AG04449 (cell line): ENCODE results near the gene CPA4.

Source experiments
- CTCF ChIA-PET: fragments of 350-600 bp; formaldehyde crosslinking; extraction: SDS; loops from one replicate; lab custom pipeline; 2021; ENCODE audit warnings: antibody characterized with exemption; lab: Yijun Ruan, JAX
- POLR2A ChIA-PET: fragments of 400-600, 350-600 bp; formaldehyde crosslinking; extraction: SDS; loops from one replicate; lab custom pipeline; 2020; ENCODE audit warnings: antibody characterized with exemption, inconsistent platforms; lab: Yijun Ruan, JAX
- DNase-seq: peaks from one replicate; pipeline ENCODE4 v3.0.0-alpha.2; 2010; ENCODE audit warnings: low read depth, low spot score
- H3K4me3 ChIP-seq: 2 replicates; pipeline ENCODE4 v1.5.1; 2011; ENCODE audit warnings: low read depth, mild to moderate bottlenecking, control low read depth, low read length
- TF ChIP-seq, protein P1 (sequence below): IDR thresholded peaks from one replicate; pipeline ENCODE4 v1.5.1; 2011; ENCODE audit warnings: mild to moderate bottlenecking, moderate library complexity, low read length, control low read depth, inconsistent platforms; ENCODE audit not compliant: insufficient read depth; ENCODE audit errors: missing control alignments

The CPA4 gene

DNA sequence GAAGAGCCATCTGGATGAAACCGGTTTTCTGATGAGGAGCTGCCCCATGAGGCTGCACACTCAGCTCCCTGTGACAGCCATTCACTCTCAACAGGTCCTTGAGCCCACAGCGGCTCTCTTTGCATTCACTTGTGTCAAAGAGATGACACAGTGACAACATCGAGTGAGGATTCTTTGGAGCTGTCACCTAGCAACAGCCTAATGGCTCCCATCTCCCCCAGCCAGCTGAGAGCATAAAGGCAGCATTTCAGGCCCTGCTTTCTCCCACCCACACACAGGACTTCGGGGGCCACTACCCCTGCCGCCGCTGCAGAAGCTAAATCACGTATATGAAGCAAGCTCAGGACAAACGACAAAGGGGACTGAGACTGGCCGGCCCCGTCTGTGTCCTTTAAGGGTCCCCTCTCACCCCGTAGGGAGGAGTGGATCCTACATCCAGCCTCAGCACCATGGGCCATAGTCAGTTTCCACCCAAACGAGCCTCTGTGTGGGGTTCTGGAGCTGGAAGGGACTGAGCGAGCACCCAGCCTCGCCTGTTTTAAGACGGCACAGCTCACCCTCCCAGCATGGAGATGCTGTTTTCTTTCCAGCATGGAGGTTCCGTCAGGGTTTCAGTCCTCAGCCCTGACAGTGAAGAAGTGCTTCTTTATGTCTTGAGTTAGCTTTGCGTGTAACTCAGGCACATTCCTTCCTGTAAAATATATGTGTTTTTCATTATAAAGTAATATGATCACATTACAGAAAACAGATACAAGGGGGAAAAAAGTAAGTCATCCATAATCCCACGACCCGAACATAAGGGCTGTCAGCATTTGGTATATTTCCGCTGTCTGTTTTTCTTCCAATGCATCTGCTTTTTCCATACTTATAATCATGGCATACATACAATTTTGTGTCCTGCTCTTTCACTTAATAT, 4.9 kb downstream of the CPA4 start:
- TF ChIP-seq, protein P1, sequence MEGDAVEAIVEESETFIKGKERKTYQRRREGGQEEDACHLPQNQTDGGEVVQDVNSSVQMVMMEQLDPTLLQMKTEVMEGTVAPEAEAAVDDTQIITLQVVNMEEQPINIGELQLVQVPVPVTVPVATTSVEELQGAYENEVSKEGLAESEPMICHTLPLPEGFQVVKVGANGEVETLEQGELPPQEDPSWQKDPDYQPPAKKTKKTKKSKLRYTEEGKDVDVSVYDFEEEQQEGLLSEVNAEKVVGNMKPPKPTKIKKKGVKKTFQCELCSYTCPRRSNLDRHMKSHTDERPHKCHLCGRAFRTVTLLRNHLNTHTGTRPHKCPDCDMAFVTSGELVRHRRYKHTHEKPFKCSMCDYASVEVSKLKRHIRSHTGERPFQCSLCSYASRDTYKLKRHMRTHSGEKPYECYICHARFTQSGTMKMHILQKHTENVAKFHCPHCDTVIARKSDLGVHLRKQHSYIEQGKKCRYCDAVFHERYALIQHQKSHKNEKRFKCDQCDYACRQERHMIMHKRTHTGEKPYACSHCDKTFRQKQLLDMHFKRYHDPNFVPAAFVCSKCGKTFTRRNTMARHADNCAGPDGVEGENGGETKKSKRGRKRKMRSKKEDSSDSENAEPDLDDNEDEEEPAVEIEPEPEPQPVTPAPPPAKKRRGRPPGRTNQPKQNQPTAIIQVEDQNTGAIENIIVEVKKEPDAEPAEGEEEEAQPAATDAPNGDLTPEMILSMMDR: no peak
- POLR2A ChIA-PET: no interaction called here
- CTCF ChIA-PET: interaction anchor here (0.6 to 1.9 kb wide), 3 partner anchors 20 to 228 kb away, joined by 3 to 5 read pairs (median 5); partner anchors contain the start of gene KLHDC10
- H3K4me3 ChIP-seq: peak overlapping the region; percentile 10; the same call in 1 of the 2 replicates
- no peak for DNase-seq

DNA sequence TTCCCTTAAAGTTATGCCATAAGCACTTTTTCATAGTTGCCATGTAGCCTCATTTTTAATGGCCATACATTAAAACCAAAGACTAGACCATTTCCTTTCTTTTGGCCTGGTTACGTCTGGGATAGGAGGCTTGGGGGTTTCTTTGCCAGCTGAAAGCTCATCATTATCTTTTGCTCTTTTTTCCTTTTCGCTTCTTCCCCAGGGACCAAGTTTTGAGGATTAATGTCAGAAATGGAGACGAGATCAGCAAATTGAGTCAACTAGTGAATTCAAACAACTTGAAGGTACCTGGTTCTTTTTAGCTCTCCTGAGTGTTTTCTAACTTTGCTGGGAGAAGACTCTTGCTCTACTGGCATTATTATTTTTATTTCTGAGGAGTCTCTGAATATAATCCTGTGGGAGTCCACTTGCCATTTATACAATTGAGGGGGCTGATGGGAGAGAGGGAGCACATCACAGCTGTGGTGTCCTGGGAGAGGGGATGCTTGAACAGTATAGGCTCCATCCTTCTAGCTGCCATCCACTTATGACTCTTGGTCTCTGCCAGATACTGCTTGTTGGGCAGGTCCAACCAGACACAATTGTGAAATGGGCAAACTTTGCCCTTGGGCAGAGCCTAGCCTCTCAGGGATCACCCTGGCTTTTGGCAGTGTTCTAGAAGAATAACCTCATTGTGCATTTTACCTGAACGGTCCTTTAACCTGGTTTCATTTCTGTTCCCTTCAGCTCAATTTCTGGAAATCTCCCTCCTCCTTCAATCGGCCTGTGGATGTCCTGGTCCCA, 5.8 kb downstream of the CPA4 start:
- POLR2A ChIA-PET: no interaction called here
- no peak overlapping the region for H3K4me3 ChIP-seq
- TF ChIP-seq, protein P1: no peak
- DNase-seq: no peak
- CTCF ChIA-PET: no interaction called here

DNA sequence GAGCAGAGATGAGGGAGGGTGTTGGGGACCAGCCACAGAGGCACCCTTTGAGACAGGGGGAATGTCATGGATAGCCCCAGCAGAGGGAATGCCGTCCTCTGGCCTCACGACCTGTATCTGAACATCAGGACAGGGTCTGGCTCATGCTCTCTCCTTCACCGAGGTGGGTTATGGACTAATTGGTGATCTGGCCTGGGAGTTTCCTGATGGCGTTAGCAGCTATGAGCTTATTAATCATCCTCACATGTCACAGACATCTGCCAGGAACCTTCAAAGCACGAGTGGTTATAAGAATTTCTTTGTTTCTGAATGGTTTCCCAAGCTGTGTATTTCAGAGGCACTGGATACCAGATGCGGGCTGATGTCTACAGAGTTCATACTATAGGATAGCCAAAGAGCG, 6.9 kb downstream of the CPA4 start:
- CTCF ChIA-PET: no interaction called here
- TF ChIP-seq, protein P1: no peak
- H3K4me3 ChIP-seq: no peak overlapping the region
- no peak for DNase-seq
- POLR2A ChIA-PET: no interaction called here

DNA sequence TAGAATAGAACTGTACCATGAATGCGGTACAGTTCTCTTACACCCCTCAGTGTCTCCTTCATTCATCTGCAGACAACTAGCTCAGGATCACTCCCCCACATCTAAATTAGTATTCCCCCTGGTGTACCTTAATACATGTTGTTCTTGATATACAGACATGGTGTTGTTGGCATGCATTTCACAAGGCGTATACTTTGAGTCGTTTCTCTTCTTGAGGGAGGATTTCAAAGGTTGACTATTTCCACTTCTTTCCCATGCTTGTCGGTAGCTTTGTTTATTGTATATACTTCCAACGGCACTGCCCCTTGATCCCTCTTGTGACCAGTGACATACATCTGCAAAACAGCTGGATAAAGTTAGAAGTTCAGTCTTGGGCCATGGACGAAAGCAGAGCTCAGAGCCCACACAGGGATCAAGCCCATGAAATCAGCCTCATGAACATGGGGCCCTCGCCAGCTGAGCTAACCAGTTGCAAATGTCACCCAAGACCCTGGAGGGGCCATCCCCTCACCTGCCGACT, 8.6 kb downstream of the CPA4 start:
- no peak overlapping the region for H3K4me3 ChIP-seq
- ChIA-PET CTCF (interaction anchor here (1.1 kb wide), 1 partner anchor 10 kb away, joined by 3 read pairs; no protein-coding TSS in a partner anchor), POLR2A (no interaction called here)
- TF ChIP-seq, protein P1: no peak
- DNase-seq: no peak

DNA sequence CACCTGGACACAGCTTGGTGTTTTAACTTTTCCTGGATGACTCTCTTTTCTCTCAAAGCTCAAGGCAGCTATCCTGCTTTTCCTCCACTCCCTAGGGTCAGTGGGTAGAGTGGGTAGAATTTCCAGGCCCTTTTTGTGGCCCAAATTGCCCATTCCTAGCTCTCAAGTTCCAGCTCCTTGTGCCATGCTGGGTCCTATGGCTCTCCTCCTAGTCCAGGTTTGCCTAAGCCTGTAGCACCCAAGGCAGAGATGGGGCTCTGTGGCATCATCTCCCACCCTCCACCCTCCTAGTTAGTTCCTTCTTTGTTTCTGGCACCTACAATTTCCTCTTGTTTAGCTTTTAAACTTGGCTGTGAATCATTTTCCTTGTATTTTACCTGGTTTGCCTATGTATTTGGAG, 9.7 kb downstream of the CPA4 start:
- TF ChIP-seq, protein P1: no peak
- no peak for DNase-seq
- POLR2A ChIA-PET: no interaction called here
- no peak overlapping the region for H3K4me3 ChIP-seq
- CTCF ChIA-PET: no interaction called here

DNA sequence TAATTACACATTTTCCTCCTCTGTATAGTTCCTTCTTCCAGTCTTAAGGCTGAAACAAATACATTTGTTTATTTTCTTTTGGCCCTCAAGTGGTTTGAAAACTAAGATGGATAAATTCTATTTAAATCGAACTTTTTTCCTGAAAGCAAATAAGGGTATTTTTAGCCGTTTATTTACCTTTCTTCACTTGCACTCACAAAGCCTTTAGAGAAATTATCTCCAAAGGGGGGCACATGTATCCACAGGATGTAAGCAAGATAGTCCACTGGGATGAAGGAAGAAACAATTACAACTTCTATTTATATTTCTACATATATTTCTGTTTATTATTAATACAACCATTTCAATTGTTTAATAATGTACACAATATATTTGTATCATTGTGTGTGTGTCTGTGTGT, 10.2 kb downstream of the CPA4 start:
- DNase-seq: no peak
- TF ChIP-seq, protein P1: no peak
- H3K4me3 ChIP-seq: no peak overlapping the region
- POLR2A ChIA-PET: no interaction called here
- CTCF ChIA-PET: interaction anchor here (0.8 kb wide), 1 partner anchor 232 kb away, joined by 3 read pairs; no protein-coding TSS in a partner anchor
